ENCODE measurements around the gene LAMB3. TPM values are rescaled to one million over a fixed set of nuclear protein-coding genes. Genes with fewer than 3 reads are reported as not detected.

The LAMB3 gene
- total RNA-seq, 1 donor from 2014 or later = 2.6 TPM

DNA sequence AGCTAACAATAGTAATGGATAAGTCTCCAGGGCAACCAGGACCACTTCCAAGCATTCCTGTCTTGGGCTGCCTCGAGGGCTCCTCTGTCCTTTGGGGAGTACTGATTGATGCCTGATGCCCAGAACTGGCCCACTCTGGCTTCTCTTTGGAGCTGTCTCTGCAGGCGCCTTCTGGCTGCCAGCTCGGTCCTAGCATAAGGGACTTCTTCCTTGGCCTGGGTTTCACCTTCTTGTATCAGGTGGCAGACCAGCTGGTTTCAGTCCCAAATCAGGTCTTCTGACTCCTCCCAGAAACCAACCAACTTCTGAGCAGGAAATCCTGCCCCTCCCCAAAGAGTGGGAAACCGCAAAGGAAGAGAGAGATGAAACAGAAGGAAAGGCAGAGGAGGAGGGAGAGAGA lies 33.6 kb upstream of the LAMB3 start:
- Mint-ChIP-seq H3K36me3 (ENCODE audit: unreplicated experiment) (no peaks in the 10 kb centered on the region), H3K4me1 (ENCODE audit: unreplicated experiment) (peaks cover 2% of the 10 kb centered on the region), H3K9me3 (ENCODE audit: unreplicated experiment) (no peaks in the 10 kb centered on the region), H3K27me3 (ENCODE audit: unreplicated experiment) (peaks cover 70% of the 10 kb centered on the region), H3K4me3 (ENCODE audit: unreplicated experiment) (no peak overlapping the region), H3K27ac (ENCODE audit: unreplicated experiment) (no peak overlapping the region)
- no peak for DNase-seq (ENCODE audit: extremely low spot score, unreplicated experiment)
- TF ChIP-seq, protein P1, sequence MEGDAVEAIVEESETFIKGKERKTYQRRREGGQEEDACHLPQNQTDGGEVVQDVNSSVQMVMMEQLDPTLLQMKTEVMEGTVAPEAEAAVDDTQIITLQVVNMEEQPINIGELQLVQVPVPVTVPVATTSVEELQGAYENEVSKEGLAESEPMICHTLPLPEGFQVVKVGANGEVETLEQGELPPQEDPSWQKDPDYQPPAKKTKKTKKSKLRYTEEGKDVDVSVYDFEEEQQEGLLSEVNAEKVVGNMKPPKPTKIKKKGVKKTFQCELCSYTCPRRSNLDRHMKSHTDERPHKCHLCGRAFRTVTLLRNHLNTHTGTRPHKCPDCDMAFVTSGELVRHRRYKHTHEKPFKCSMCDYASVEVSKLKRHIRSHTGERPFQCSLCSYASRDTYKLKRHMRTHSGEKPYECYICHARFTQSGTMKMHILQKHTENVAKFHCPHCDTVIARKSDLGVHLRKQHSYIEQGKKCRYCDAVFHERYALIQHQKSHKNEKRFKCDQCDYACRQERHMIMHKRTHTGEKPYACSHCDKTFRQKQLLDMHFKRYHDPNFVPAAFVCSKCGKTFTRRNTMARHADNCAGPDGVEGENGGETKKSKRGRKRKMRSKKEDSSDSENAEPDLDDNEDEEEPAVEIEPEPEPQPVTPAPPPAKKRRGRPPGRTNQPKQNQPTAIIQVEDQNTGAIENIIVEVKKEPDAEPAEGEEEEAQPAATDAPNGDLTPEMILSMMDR (IDR thresholded peaks at IDR 0.05) = no peak

- Mint-ChIP-seq H3K27ac (ENCODE audit: unreplicated experiment) (no peak overlapping the region), H3K27me3 (ENCODE audit: unreplicated experiment) (peaks cover 88% of the 10 kb centered on the region), H3K36me3 (ENCODE audit: unreplicated experiment) (no peaks in the 10 kb centered on the region), H3K9me3 (ENCODE audit: unreplicated experiment) (no peaks in the 10 kb centered on the region), H3K4me3 (ENCODE audit: unreplicated experiment) (no peak overlapping the region), H3K4me1 (ENCODE audit: unreplicated experiment) (peaks cover 15% of the 10 kb centered on the region)
- no peak for DNase-seq (ENCODE audit: extremely low spot score, unreplicated experiment)
- TF ChIP-seq, protein P1 (IDR thresholded peaks at IDR 0.05) = no peak
These were observed 26.8 kb upstream of the LAMB3 start for GRCh38 chr1:209678981-209679539.

DNA sequence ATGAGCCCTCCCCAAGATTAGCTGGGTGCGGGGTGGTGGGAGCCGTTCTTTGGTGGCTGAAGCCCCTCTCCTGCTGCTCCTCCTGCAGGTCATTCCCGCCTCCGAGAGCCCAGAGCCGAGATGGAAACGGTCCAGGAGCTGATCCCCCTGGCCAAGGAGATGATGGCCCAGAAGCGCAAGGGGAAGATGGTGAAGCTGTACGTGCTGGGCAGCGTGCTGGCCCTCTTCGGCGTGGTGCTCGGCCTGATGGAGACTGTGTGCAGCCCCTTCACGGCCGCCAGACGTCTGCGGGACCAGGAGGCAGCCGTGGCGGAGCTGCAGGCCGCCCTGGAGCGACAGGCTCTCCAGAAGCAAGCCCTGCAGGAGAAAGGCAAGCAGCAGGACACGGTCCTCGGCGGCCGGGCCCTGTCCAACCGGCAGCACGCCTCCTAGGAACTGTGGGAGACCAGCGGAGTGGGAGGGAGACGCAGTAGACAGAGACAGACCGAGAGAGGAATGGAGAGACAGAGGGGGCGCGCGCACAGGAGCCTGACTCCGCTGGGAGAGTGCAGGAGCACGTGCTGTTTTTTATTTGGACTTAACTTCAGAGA lies 23.4 kb upstream of the LAMB3 start:
- Mint-ChIP-seq H3K36me3 (ENCODE audit: unreplicated experiment) (no peaks in the 10 kb centered on the region), H3K27me3 (ENCODE audit: unreplicated experiment) (peaks cover 94% of the 10 kb centered on the region), H3K9me3 (ENCODE audit: unreplicated experiment) (no peaks in the 10 kb centered on the region), H3K4me3 (ENCODE audit: unreplicated experiment) (peak overlapping the region; percentile 70), H3K4me1 (ENCODE audit: unreplicated experiment) (peaks cover 15% of the 10 kb centered on the region), H3K27ac (ENCODE audit: unreplicated experiment) (no peak overlapping the region)
- no peak for DNase-seq (ENCODE audit: extremely low spot score, unreplicated experiment)
- TF ChIP-seq, protein P1 (IDR thresholded peaks at IDR 0.05) = no peak

GRCh38 chr1:209674957-209675564 lies 22.8 kb upstream of the LAMB3 start, which contains the start of gene G0S2:
Gene G0S2, plus strand, starts transcription at chr1:209675412. Its CDS starts 273 bp downstream, at chr1:209675685.
- H3K36me3 Mint-ChIP-seq (ENCODE audit: unreplicated experiment) = no peaks in the 10 kb centered on the region
- peaks cover 90% of the 10 kb centered on the region for H3K27me3 Mint-ChIP-seq (ENCODE audit: unreplicated experiment)
- DNase-seq (ENCODE audit: extremely low spot score, unreplicated experiment) = no peak

More at GRCh38 chr1:209674957-209675564, 22.8 kb upstream of the LAMB3 start, which contains the start of gene G0S2:
- peak within 1 kb of the TSS; percentile 70 for H3K4me3 Mint-ChIP-seq (ENCODE audit: unreplicated experiment)
- peaks cover 15% of the 10 kb centered on the region for H3K4me1 Mint-ChIP-seq (ENCODE audit: unreplicated experiment)
- no peaks in the 10 kb centered on the region for H3K9me3 Mint-ChIP-seq (ENCODE audit: unreplicated experiment)
- TF ChIP-seq, protein P1 (IDR thresholded peaks at IDR 0.05) = no peak
- no peak within 1 kb of the TSS for H3K27ac Mint-ChIP-seq (ENCODE audit: unreplicated experiment)
